ENCODE measurements around the gene ACSBG1.

DNA sequence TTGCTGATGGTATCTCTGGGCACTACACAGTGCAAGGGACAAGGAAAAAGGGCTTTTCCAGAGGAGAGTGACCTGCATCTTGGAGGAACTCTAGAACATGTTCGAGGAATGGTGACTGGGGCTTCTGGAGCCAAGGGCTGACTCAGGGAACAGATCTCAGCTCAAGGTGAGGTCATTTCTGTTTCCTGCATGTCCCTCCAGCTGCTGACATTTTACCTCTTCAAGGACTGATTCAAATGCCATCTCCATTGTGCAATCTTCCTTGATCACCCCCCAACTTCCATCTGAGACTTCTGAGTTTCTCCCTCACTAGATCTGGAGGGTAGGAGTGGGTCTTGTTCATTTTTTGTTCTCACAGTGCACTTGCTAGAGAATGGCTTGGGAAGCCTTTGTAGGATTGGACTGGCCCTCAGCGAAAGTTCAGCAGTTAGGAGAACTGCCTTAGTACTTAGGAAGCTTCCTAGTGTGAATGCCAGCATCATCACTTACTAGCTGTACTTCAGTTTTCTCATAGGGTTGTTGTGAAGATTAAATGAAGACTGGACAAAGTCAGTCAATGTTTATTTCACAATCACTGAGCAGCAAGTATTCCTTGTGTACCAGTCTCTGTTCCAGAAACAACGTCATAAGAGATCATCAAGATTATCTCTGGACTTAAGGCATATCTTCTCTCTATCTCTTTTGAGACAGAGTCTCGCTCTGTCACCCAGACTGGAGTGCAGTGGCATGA, 87.8 kb downstream of the ACSBG1 start:
- TF ChIP-seq, protein P1, sequence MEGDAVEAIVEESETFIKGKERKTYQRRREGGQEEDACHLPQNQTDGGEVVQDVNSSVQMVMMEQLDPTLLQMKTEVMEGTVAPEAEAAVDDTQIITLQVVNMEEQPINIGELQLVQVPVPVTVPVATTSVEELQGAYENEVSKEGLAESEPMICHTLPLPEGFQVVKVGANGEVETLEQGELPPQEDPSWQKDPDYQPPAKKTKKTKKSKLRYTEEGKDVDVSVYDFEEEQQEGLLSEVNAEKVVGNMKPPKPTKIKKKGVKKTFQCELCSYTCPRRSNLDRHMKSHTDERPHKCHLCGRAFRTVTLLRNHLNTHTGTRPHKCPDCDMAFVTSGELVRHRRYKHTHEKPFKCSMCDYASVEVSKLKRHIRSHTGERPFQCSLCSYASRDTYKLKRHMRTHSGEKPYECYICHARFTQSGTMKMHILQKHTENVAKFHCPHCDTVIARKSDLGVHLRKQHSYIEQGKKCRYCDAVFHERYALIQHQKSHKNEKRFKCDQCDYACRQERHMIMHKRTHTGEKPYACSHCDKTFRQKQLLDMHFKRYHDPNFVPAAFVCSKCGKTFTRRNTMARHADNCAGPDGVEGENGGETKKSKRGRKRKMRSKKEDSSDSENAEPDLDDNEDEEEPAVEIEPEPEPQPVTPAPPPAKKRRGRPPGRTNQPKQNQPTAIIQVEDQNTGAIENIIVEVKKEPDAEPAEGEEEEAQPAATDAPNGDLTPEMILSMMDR (IDR thresholded peaks at IDR 0.05) = no peak
- TF ChIP-seq POLR2AphosphoS5 (IDR thresholded peaks at IDR 0.05; ENCODE audit: insufficient read depth in 1 of 2, low read depth in 1 of 2) (no peak), POLR2A (IDR thresholded peaks at IDR 0.05) (no peak)

Measured in vagina (tissue), 2 donors.